Right cardiac atrium (tissue), 5 donors: ENCODE measurements around the gene USP25. TPM values are rescaled to one million over a fixed set of nuclear protein-coding genes. Genes with fewer than 3 reads are reported as not detected.

ENCODE experiments used
- ATAC-seq, 2 donors: fragments of 200-7000 bp; cut with Tn5 transposase; one replicate each; pipeline versions ENCODE4 v1.8.0 to v1.9.1; 2020; ENCODE audit warnings: moderate library complexity in 2 of 2, mild to moderate bottlenecking in 1 of 2
- DNase-seq, 3 donors: peaks; one replicate each; pipeline ENCODE4 v3.0.0-alpha.2; 2020
- H3K27ac ChIP-seq: one replicate; pipeline ENCODE4 v1.5.1; 2013; ENCODE audit warnings: mild to moderate bottlenecking, low read length, control low read depth, moderate library complexity
- H3K27me3 ChIP-seq: one replicate; pipeline ENCODE4 v1.6.1; 2013; ENCODE audit not compliant: control insufficient read depth, insufficient read depth
- H3K4me1 ChIP-seq: one replicate; pipeline ENCODE4 v1.6.1; 2013; ENCODE audit warnings: low read length; ENCODE audit not compliant: control insufficient read depth, insufficient read depth
- H3K4me3 ChIP-seq: one replicate; pipeline ENCODE4 v1.5.1; 2013; ENCODE audit warnings: low read length, control low read depth
- H3K9me3 ChIP-seq: one replicate; pipeline ENCODE4 v1.6.1; 2013; ENCODE audit warnings: low read length; ENCODE audit not compliant: control insufficient read depth
- WGBS: extraction: QIAGEN DNeasy Blood & Tissue Kit; methylation state at CpG from one replicate; pipeline ENCODE4 v1.1.7; 2013; 5-methylcytosine and 5-hydroxymethylcytosine counted together
- intact Hi-C, 4 donors: fragments of 100-400 bp; cut with DNase I; formaldehyde crosslinking; loops; one replicate each; pipeline versions ENCODE4 v1.11.0 to v1.14.0; 2022 to 2023
- polyA plus RNA-seq: library from polyadenylated mRNA; stranded (reverse); fragments of 200-250 nt; gene quantifications from one replicate; pipeline ENCODE4 v1.2.3, GENCODE V29; 2013
- total RNA-seq, 4 donors: library from RNA; stranded (reverse); fragmentation: NEBNext Ultra II Directional; extraction: Animal tissue kit (Norgen Biotek cat#: 25700); gene quantifications; one replicate each; pipeline ENCODE4 v1.2.1, GENCODE V29; 2021
- donor health status: healthy with polysubstance abuse.
- donor health status: DM: no; HTN: yes; CAD: no.
- donor health status: DM: no; HTN: no; CAD: no.
- donor health status: DM: no; HTN: yes; CAD: no; lungs with severe emphysema.
- donor health status: DM: yes; HTN: yes; CAD: no.

Gene USP25
- total and polyA plus RNA-seq, 5 donors, result 31.5 to 60.6 (median 48.7) TPM

DNA sequence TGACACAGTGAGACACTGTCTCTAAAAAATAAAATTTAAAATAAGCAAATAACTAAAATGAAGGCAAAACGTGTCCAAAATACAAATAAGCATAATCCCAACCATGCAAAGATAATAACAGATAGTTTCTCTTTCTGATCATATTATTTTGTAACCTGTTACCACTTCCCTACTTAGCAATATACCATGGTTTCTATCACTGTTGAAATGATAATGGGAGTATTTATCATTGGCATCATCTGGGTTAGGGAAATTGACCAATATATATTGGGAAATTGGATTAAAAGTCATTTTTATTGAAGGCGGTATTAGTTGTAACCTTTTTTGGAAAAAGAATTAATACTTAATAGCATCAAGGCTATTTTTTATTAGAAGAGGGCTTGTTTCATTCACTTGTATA is 47.0 kb downstream of the USP25 start:
- Histone ChIP-seq H3K27ac (no peak overlapping the region), H3K4me1 (peaks cover 2% of the 10 kb centered on the region), H3K27me3 (no peaks in the 10 kb centered on the region), H3K9me3 (no peaks in the 10 kb centered on the region), H3K4me3 (no peak overlapping the region)
- DNase-seq, result no peak
- WGBS, result 80% methylated on average over 2 of the region's 2 CpGs
- intact Hi-C loops, result no loop called here
- no peak for ATAC-seq

GRCh38 chr21:15781986-15782385 is 52.2 kb downstream of the USP25 start:
- ATAC-seq (peak in 1 of 2 donors; percentile 41), DNase-seq (no peak)
- 98% methylated on average over 3 of the region's 3 CpGs for WGBS
- no peaks in the 10 kb centered on the region for H3K4me1 ChIP-seq
- no peak overlapping the region for H3K27ac ChIP-seq
- H3K27me3 ChIP-seq, result no peaks in the 10 kb centered on the region
- no peak overlapping the region for H3K4me3 ChIP-seq
- intact Hi-C loops, result no loop called here
- H3K9me3 ChIP-seq, result no peaks in the 10 kb centered on the region

- 89% methylated on average over 4 of the region's 4 CpGs for WGBS
- H3K27ac ChIP-seq, result no peak overlapping the region
- intact Hi-C loops, result no loop called here
- H3K4me1 ChIP-seq, result no peaks in the 10 kb centered on the region
- H3K4me3 ChIP-seq, result no peak overlapping the region
- ATAC-seq (no peak), DNase-seq (no peak)
- no peaks in the 10 kb centered on the region for H3K27me3 ChIP-seq
- no peaks in the 10 kb centered on the region for H3K9me3 ChIP-seq
Observed at GRCh38 chr21:15788847-15789523, 59.2 kb downstream of the USP25 start.

GRCh38 chr21:15793109-15793508 is 63.3 kb downstream of the USP25 start:
- H3K27ac ChIP-seq, result no peak overlapping the region
- no peaks in the 10 kb centered on the region for H3K4me1 ChIP-seq
- H3K9me3 ChIP-seq, result no peaks in the 10 kb centered on the region
- no peak for ATAC-seq
- H3K27me3 ChIP-seq, result no peaks in the 10 kb centered on the region
- H3K4me3 ChIP-seq, result no peak overlapping the region
- DNase-seq, result no peak
- intact Hi-C loops, result no loop called here

- no peak overlapping the region for H3K27ac ChIP-seq
- H3K9me3 ChIP-seq, result no peaks in the 10 kb centered on the region
- ATAC-seq, result no peak
- no peaks in the 10 kb centered on the region for H3K4me1 ChIP-seq
- H3K4me3 ChIP-seq, result no peak overlapping the region
- no peaks in the 10 kb centered on the region for H3K27me3 ChIP-seq
- 76% methylated on average over 1 of the region's 1 CpG for WGBS
- intact Hi-C loops, result no loop called here
- DNase-seq, result no peak
Observed at GRCh38 chr21:15793550-15794235, 63.9 kb downstream of the USP25 start.

DNA sequence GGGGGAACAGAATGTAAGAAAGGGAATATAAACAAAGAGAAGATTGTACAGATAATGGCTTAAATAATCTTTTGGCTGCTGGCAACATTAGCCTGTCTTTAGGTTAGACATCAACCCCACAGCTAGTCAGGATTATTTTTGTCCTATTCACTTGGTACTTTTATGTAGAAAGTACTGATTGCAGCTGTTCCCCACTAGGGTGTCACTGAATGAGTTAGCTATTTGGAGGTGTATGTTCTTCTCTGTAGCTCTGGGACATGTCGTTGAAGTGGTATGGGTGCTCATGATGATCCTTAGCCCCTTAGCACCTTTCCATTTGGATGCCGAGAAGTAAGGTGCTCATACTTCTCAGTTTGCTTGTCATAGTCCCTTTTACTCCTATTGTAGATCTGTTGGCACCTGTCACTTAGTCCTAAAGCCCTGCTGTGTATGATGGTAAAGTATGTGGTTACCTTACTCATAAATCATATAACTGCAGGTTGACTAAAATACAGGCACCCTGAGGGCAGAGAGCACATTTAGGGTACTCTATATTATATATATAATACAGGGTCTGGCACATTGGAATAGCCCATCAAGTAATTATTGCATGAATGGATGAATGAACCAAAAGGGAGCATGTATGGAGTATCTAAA is 64.6 kb downstream of the USP25 start:
- Histone ChIP-seq H3K9me3 (no peaks in the 10 kb centered on the region), H3K27ac (no peak overlapping the region), H3K4me3 (no peak overlapping the region), H3K4me1 (no peaks in the 10 kb centered on the region), H3K27me3 (no peaks in the 10 kb centered on the region)
- 96% methylated on average over 2 of the region's 2 CpGs for WGBS
- DNase-seq (no peak), ATAC-seq (no peak)
- intact Hi-C loops, result no loop called here

GRCh38 chr21:15795533-15795932 is 65.8 kb downstream of the USP25 start:
- 94% methylated on average over 4 of the region's 4 CpGs for WGBS
- Histone ChIP-seq H3K27ac (no peak overlapping the region), H3K4me3 (no peak overlapping the region), H3K4me1 (no peaks in the 10 kb centered on the region), H3K27me3 (no peaks in the 10 kb centered on the region), H3K9me3 (no peaks in the 10 kb centered on the region)
- ATAC-seq (no peak), DNase-seq (no peak)
- intact Hi-C loops, result no loop called here

DNA sequence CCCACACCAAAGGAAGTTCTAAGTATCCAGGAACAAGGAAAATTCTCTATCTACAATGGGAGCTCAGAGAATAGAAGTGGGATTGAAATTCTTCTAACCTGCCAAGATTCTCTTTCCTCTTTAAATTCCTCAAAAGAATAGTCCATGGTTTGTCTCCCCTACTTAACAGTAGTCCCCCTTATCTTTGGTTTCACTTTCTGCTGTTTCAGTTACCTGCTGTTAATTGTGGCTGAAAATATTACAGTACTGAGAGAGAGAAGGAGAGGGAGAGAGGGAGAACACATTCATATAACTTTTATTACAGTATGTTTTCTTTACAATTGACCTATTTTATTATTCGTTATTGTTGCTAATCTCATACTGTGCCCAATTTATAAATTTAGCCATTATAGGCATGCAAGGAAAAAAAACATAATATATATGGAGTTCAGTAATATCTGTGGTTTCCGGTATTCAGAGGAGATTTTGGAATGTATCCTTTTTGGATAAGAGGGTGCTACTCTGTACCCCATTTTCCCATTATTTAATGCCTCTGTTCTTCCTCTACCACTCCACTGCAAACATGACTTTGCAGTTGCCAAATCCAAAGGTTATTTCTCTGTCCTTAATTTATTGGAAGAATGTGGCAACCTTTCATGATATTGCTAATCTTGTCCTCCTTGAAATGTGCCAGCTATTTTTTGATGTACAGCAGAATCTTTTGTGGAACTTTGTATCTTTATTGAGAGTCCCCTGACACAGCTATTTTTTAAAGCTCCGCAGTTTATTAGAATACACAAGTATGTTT is 68.0 kb downstream of the USP25 start:
- Histone ChIP-seq H3K4me3 (no peak overlapping the region), H3K9me3 (no peaks in the 10 kb centered on the region), H3K4me1 (no peaks in the 10 kb centered on the region), H3K27ac (no peak overlapping the region), H3K27me3 (no peaks in the 10 kb centered on the region)
- no peak for ATAC-seq
- 93% methylated on average over 3 of the region's 3 CpGs for WGBS
- intact Hi-C loops, result no loop called here
- no peak for DNase-seq

DNA sequence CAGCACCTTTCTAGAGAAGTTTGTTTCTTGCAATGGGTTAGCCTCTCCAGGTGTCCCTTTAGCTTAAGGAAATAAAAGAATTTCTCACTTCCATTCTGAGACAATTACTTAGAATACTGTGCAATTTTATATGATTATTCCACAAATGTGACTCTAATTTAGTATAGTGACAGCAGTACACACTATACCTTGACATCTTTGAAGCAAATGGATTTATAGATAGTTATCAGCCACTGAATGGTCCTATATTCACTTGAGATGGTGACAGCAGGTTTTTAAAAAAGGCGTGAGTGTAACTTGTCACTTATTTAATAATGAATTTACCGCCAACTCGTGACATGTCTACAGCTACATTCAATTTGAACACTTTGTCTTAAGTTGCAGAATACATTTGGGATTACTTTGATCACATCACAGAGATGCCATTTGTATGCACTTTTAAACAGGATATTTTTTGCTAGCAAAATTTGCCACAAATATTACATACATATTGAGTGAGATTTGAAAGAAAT is 71.6 kb downstream of the USP25 start:
- H3K9me3 ChIP-seq, result no peaks in the 10 kb centered on the region
- no peak for ATAC-seq
- no peaks in the 10 kb centered on the region for H3K4me1 ChIP-seq
- WGBS, result 96% methylated on average over 3 of the region's 3 CpGs
- H3K4me3 ChIP-seq, result no peak overlapping the region
- intact Hi-C loops, result no loop called here
- H3K27me3 ChIP-seq, result no peaks in the 10 kb centered on the region
- H3K27ac ChIP-seq, result no peak overlapping the region
- DNase-seq, result no peak

DNA sequence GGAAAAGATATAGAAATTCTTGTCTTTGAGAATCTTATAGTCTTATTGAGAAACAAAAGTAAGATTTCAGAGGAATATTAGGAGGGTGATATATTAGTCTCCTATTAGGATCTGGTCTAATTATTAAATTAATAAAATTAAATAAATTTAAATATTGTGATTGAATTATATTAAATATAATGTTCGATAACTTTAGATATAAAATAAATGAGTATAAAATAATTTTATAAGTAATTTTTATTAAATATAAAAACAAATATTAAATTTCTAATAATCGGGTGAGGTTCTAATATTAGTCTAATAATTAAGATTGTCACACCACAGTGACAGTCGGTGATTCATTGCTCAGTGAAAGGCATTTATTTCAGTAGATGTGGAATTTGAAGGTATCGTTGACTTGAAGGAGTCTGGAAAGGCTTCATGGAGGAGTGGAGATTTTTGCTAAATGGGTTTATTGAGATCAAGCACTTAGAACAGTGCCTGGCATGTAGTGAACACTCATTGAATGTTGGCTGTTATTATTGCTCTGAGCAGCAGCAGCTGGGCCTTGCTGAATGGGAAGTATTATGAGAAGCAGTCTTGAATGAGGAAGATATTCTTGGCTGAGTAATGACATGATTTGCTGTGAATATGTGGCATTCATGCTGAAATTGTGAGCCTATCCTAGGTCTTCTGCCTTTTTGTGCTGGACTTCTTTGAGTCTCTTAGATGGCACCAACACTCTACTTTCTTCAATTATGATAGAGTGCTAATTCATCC is 74.6 kb downstream of the USP25 start:
- DNase-seq (no peak), ATAC-seq (no peak)
- H3K9me3 ChIP-seq, result no peaks in the 10 kb centered on the region
- no peaks in the 10 kb centered on the region for H3K27me3 ChIP-seq
- 92% methylated on average over 4 of the region's 4 CpGs for WGBS
- intact Hi-C loops, result no loop called here
- no peak overlapping the region for H3K4me3 ChIP-seq
- H3K4me1 ChIP-seq, result no peaks in the 10 kb centered on the region
- H3K27ac ChIP-seq, result no peak overlapping the region
